HG03135 (cell line): ENCODE results near the gene MTG2.
A peak's percentile ranks its signal among the peaks of the same experiment; 100 is the strongest.

ENCODE experiments used
- ATAC-seq: cut with Tn5 transposase; IDR thresholded peaks from one replicate; pipeline ENCODE4 v1.9.1; 2021; ENCODE audit warnings: mild to moderate bottlenecking, moderate library complexity; ENCODE audit not compliant: unreplicated experiment

Gene MTG2

DNA sequence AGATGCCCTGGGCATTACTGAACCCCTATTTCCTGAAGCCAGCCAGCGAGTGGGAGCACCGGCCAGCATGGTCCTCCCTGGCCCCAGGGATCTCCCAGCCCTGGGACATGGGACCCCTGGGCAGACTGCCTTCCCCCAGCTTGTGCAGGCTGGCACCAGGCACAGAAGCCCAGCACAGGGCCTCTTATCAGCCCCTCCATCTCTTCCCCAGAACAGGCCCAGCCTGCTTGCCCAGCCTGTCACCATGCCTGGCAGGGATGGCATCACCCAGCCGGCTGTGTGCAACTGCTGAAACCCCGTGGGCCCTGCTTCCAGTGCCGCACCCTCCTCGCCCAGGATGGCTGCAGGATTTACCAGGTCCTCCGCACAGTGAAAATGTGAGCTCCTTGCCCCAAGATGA is 49.4 kb downstream of the MTG2 start:
- ATAC-seq: no peak

DNA sequence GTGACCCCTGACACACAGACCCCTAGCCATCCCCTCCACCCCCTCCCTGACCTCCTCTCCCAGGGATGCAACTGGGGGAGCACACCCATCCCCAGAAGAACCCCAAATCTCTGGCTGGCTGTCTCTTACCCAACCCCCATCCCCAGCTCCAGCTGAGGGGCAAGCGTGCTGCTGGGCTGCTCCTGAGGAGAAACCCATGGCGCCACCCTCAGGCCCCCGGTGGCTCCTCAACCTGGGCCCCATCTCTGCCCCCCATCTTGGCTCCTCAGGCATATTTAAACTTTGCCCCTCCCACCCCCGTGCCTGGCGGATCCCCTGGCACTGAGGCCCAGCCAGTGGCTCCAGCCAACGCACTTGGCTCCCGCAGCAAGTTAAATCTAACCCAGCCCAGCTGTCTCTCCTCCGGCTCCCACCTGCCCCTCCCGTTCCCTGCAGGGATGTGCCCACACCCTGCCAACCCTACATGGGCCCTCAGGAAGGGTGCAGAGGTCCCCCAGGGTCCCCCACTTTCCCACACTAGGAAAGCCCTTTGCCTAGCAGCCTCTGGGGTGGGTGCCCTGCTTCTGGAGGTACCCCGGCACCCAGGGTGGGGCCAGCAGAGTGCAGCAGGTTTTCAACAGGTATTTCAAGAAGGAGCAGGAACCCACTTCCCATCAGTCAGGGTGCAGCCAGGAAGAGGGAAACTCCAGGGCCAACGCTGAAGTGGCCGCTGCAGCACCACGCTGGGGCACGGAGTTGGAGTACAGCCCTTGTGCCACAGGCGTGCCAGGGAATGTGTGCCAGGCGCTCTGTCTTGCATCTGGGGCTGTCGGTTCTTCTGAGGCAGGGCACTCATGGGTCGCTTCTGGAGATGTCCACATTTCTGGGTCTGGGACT is 50.2 kb downstream of the MTG2 start:
- ATAC-seq: no peak

DNA sequence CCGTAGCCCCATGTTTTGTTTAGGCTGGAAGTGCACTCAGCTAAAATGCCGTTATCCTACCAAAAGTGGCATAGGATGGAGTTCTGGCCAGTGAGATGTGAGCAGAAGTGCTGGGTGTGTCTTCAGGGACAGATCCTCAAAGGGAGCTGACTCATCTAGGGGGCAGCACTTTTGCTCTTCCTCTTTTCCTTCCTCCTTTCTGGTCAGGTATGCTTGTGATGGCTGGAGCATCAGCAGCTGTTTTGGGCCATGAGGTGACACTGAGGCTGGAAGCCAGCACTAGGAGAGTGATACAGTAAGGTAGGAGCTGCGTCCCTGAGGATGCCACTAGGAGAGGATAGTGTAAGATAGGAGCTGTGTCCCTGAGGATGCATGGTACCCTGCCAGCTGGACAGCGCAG is 50.9 kb downstream of the MTG2 start:
- no peak for ATAC-seq

DNA sequence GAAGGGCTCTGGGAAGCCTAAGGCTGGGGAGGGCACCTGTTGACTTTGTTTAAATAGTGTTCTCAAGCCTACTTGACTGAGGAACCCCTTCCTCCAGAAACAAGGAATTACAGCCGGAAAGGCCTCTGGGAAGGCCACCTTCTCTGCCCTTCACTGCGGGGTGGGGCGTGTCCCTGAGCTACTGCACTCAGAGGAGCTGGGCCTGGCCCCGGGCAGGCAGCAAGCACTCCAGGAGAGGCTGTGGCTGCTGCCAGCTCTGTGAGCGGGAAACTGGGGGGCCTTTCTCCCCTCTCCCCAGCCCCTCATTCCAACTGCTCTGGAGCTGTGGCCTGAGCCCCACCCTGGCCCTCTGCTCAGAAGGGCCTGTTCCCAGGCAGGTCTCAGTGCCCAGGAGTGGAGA is 51.5 kb downstream of the MTG2 start:
- ATAC-seq: no peak

DNA sequence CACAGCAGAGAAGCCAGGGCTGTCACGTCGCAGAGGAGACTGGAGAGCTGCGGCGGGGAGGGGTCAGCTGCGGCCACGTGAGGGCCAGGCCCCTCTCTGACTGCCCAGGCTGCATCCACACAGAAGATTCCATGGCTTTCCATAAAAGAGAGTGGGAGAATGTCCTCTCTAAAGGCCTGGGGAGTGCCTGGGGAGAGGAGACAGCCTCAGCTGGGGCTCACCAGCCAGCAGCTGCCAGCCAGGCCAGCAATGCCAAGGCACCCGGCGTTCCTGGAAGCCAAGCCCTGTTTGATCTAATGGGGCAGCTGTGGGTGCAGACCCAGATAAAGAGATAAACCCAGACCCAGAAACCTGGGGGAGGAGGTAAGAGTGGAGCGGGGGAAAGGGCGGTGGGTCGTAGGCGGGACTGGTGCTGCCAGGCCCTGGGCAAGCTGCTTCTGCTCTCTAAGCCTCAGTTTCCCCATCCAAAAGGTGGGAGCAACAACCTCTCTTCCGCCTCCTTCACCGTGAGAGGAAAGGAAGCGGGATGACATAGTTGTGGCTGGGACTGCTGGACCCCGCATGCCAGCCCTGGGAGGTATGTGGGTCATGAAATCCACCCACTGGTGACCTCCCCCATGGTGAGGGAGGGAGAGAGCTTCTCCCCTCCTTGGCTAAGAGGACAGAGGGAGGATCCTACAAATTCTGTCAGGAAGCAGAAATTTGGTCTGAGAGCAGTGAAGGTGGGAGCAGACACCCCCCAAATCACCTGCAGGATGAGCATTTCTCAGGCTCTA is 52.4 kb downstream of the MTG2 start:
- ATAC-seq: no peak

DNA sequence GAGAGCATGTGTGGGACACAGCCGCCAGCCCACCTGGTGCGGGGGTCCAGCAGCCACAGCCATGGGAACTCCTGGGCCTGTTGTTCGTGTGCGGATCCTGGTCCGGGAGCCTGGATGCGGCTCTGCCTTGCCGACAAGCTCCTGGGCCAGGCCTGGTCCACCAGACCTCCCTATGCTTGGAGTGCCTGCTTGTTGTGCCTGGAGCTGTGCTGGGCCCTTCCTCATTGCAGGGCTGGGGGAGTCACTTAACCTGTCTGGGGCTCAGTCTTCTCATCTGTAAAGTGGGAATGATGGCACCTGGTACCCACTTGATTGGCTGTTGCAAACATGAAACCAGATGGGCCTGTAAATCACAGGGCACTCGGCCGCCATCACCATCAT is 52.9 kb downstream of the MTG2 start:
- ATAC-seq: no peak

DNA sequence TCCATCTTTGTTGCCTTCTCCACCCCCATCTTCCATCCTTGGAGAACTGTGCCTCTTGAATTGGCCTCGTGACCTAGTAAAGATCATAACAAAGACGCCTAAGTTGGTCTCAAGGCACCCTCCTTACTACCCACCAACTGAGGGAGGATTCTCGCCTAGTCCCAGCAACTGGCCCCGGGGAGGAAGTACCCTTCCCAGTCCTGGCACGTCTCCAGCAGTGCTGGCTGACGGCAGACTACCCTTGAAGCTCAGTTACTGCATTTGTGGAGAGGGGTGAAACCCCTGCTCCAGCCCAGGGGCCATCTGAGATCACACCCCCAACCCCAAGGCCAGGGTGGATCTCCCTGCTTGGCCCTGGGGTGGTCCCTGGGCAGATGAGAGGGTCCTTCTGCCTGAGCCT is 53.4 kb downstream of the MTG2 start:
- no peak for ATAC-seq

DNA sequence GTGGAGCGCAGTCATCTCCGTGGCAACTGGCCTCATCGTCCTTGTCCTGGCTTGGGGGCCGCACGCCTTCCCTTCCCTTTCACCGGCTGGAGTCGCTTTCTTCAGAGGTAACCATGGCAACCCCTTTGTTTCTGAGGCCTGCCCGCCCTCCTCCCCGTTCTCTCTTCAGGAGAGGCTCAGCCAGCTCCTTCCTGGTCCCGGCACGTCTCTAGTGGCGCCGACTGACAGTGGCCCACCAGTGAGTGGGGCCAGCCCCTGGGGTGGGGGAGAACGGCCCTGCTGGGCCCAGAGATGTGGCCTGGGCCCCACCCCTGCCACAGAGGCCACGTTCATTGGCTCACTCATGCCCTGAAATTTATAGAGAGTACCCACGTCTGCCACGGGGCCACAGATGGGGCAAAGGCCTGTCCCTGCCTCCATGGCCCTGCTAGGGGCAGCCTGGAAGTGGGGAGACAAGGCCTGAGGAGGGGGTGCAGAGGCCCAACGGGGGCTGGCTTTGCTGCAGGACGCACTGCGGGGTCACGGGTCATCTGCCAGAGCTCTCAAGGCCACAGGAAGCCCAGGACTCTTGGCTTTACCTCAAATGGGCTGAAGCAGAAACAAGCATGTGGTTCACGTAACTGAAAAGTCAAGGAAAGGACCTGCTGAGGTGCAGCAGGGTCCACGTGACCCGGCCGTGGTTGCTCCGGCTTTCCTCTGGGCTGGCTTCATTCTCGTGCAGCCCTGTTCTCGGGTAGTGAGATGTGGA is 54.1 kb downstream of the MTG2 start:
- ATAC-seq: no peak

DNA sequence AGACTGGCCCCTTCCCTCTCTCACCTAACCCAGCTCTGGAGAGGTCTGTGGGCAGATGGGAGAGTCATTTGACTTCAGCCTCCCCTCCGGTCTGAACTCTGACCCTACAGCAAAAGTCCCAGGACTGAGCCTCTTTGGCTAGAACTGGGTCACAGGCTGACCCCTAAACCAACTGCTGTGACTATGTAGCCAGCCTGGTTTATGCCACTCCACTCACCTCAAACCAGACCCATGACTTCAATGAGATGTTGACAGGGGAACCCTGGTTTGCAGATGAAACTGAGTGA is 54.6 kb downstream of the MTG2 start:
- no peak for ATAC-seq

DNA sequence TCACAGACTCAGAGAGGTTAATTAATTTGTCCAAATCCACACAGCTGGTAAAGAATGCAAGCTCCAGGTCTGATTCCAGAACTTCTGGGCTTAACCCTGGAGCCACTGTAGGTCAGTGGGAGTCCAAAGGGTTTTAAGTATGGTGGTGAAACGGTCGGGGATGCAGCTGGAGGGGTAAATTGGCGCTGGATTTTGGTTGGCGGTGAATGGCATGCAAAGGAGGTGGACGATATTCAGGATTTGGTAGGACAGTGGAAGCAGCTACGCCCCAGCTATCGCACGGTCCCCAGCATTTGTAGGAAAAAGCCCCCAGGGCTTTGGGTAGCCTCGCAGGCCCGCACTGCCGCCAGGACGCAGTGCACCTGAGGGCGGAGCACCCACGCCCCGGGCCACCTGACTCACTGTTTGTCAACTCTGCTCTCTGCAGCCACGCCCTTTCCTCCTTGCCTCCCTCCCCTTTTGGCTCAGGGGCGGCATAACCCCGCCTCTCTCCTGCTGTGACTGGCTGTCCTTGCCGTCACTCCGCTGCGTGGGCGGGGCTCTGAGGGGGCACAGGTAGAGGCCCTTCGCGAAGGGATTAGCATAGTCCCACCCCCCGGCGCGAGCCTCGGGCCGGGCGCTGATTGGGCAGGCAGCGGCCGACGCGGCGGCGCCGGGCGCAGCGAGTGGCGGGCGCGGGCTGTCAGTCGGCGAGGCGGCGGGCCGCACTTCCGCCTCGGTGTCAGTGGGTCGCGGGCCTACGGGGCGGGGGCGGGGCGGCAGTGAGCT is 55.2 kb downstream of the MTG2 start, which contains the start of gene OSBPL2:
OSBPL2 (plus strand) TSS at position 721 of the 768 bp plus-strand sequence. CDS start 17,664 bp downstream, outside the sequence.
- peak; percentile 98 for ATAC-seq

DNA sequence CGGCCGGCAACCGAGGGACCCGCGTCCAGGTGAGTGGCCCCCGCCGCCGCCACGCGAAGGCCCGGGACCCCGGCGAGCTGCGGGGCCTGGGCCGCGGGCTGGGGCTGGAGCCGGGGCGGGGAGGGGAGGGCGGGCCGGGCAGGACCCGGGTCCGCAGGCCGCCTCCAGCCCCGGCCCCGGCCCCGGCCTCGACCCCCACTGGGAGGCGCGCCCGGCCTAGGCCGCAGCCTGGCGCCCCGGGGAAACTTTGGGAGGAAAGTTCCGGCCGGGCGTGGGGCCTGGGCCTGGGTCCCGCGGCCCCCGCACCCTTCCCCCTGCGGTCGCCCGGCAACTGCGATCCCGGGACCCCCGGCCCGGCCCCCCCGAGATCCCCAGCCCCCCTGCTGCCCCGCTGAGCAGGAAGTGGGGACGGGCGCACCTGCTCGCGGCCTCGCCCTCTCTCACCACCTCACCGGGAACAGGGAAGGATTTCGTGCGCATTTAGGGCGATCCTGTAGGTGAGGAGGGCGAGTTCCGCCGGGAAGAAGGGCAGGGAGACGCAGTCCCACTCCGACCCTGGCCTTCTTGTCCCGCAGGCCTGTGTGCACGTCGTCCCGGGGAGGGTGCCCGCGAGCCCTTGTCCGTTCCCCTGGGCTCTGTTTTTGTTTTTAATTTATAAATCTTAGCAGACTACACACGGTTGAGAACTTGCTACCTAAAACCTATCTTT is 55.9 kb downstream of the MTG2 start:
- ATAC-seq: peak; percentile 11

DNA sequence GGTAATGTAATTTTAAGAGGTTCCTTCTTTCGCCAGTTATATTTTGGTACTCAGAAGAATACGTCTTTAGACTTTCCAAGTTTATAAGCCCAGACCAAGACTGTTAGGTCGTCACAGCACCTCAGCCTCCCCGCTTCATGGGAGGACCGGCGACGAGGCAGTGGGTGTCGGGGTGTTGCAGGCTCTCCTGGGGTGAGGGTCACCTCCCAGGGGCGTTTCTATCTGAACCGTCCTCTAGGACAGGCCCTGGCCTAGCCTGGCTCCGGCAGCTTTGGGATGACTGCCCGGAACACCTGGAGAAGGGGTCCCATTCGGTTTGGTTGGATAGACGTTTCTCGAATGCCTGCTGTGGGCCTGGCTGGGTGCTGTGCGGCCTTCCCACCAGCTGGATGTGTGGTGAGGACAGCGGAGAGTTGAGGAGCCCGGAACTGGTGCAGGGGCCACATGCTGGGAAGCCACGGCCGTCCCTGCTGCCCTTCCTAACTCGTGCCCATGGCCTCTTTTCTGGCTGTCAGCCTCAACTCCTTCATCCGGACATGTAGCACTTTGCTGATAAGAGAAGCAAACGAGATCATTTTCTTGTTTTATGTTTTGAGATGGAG is 56.6 kb downstream of the MTG2 start:
- no peak for ATAC-seq

DNA sequence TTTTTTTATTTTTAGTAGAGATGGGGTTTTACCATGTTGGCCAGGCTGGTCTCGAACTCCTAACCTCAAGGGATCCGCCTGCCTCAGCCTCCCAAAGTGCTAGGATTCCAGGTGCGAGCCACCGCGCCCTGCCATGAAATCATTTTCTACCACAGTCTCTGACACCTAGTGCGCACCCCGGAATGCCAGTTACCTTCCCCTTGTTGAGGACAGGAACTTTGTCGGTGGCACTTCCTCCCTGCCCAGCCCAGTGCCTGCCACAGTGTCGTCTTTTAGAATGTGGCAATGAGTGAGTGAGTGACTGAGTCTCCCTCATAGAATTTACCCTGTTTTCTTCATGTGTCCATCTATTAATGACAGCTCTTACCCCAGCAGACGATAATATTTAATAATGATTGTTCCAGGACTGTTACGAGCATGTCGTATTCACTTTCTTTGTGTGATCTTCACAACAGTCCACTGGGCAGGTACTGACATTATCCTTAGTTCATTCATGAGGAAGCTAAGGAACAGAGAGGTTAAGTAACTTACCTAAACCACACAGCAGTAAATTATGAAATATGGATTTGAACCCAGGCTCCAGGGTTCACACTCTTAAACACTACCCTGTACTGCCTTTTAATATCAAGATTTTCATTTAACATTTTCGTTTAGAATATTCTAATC is 57.3 kb downstream of the MTG2 start:
- no peak for ATAC-seq

DNA sequence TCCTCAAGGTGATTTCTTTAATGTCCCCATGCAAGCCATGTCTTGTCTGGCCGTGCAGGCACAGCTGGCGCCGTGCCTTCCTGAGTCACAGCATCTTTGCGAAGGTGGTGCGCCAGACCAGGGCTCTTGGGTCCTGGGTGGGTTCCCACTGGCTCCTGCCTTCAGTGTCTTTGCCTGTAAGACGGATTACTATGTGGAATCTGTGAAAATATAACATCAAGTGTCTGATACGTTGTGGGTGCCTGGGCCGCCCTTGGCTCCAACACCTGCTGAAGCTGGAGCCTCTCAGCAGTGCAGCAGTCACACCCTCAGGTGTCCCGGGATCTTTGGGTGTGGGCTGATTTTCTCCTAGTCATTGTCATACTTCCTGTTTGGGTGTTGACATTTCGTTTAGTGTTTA is 58.7 kb downstream of the MTG2 start:
- no peak for ATAC-seq

DNA sequence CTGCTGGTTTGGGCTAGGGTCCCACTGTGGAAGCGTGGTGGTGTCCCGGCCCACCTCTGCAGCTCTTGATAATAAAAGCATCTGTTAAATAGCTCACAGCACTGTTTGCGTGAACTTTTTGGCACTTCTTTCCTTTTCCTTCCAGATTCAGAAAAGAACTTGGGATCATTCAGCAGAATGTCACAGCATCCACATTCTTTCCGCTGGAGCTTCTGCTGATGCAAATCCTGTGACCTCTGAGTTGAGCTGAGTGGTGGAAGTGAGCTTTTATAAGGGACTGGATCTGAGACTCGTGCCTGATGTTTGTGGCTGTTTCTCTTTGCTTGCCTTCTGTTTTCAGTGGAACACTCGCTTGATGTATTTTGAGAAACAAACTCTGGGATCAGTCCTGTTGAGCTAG is 59.3 kb downstream of the MTG2 start:
- ATAC-seq: no peak

DNA sequence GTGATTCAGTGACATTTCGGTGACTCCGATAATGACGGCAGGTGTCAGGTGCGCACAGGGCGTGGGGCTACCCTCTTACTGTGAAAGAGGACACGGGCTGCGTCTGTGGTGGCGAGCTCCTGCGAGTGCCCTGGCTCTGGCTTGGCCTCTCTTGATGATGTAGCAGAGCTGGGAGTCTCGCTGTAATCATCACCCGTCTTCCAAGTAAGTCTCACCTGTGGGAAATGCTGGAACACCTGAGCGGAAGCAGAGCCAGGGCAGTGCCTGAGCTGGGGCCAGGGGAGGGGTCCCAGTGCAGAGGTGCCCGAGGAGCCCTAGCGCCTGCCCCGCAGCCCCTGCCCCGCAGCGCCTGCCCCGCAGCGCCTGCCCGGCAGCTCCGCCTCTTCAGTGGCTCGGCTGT is 60.3 kb downstream of the MTG2 start:
- no peak for ATAC-seq

DNA sequence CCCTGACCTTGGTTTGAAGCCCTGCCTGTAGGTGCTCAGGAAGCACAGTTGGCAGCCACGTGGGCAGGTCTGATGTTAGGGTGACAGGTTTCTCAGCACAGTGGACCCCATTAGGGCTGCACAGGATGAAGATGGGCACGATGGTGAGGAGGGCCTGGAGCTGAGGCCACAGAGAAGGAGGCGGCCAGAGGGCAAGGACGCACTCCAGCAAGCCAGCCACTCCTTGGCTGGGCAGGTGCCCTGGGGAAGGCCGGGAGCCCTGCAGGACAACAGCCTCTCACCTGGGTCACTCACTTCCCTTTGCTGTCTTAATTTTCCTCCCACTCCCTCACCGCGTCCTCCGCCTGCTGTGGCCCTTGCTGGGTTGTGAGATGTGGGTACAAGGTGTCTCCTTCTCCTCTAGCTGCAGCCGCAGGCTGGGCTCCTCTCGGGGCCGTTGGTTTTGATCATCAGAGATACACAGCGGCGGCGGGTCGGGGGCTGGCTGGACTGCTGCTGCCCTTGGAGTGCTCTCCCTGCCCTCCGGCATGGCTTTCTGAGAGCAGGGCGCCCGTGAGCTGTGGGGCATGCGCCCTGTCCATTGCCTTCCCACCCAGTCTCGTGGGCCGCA is 61.2 kb downstream of the MTG2 start:
- no peak for ATAC-seq

DNA sequence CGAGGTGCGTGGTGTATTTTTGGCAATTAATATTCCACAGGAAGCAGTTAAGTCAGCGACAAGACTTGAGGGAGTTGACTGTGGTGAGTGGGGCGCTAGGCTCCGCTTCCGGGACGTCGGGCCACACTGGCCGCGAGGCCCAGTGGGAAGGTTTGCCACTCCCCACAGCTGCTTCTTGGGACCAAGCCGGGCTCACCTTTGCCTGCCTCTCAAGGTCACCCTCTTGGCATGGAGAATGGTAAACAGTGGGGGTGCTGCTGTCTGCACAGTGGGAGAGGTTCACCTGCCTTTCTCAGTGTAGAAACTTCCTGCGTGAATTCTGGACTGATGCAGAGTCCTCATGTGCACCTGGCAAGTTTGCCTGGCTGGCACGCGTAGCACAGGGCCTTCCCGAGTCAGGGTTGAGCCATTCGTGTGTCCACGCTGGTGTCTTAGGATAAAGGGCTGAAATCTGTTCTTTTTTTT is 61.8 kb downstream of the MTG2 start:
- ATAC-seq: no peak

DNA sequence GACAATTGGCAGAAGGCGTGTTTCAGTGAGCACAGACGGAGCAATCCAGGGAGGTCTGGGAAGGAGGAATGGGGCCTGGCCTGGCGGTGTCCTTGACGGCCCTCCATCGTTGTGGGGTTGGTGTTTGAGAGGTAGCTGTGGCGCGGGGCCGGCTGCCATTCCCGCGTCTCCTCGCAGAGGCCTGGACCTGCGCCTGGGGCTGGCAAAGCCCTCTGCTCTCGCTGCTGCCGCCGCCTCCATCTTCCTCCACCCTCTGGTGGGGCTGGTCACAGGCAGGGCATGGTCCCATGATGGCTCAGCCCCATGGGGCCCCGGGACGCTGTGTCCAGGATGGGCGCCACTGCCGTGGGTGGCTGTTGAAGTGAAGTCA is 63.1 kb downstream of the MTG2 start:
- ATAC-seq: no peak
